ENCODE measurements around the gene NME2.

Gene NME2

DNA sequence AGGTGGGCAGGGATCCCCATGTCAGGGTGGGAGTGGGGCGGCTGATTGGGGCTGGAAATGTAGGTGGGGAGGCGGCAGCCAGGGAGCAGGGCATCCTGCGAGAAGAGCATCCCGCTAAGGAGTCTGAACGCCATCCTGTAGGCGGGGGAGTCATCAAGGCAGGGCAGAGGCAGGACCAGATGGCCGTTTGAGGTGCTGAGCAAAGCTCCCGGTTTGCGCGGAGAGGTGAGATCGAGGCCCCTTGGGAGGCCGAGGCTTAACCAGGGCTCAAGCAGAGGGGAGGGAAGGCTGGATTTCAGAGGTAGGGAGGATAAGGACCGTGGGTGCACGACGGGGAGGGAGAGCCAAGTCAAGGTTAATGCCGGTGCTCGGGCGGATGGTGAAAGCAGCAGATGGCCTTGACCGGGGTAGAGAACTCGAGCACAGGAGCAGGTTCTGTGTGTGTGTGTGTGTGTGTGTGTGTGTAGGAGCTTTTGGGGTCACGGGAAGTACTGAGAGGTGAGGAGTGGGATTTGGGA lies 472 bp upstream of the NME2 start (continued):
- TF ChIP-seq KLF7 (tag by site-specific recombination; IDR thresholded peaks at IDR 0.05; ENCODE audit: borderline replicate concordance) (peak; percentile 63), ZIC2 (tag by site-specific recombination; IDR thresholded peaks at IDR 0.05) (peak; percentile 6; the same call in 1 of the 2 replicates), ZNF623 (tag by site-specific recombination; IDR thresholded peaks at IDR 0.05) (peak; percentile 21; the same call in 1 of the 2 replicates), ZNF37A (tag by site-specific recombination; IDR thresholded peaks at IDR 0.05) (no peak), ZNF416 (tag by site-specific recombination; IDR thresholded peaks at IDR 0.05) (no peak), ZNF843 (tag by site-specific recombination; IDR thresholded peaks at IDR 0.05) (peak; percentile 66), ZNF23 (tag by site-specific recombination; IDR thresholded peaks at IDR 0.05; ENCODE audit: borderline replicate concordance) (no peak), ZNF48 (tag by site-specific recombination; IDR thresholded peaks at IDR 0.05) (no peak), ZFP3 (tag by site-specific recombination; IDR thresholded peaks at IDR 0.05; ENCODE audit: low read depth) (no peak), ZFHX2 (tag by site-specific recombination; conservative IDR thresholded peaks at IDR 0.05) (peak; percentile 86), ZNF830 (tag by site-specific recombination; IDR thresholded peaks at IDR 0.05; ENCODE audit: low read depth) (no peak), GLI4 (tag by site-specific recombination; IDR thresholded peaks at IDR 0.05) (peak; percentile 82), ZNF558 (tag by site-specific recombination; IDR thresholded peaks at IDR 0.05) (no peak), ZSCAN23 (tag by site-specific recombination; IDR thresholded peaks at IDR 0.05) (peak; percentile 53), ZNF433 (tag by site-specific recombination; IDR thresholded peaks at IDR 0.05; ENCODE audit: low read depth) (no peak), ZNF366 (tag by site-specific recombination; conservative IDR thresholded peaks at IDR 0.05) (peak; percentile 52; the same call in 1 of the 2 replicates), ZNF530 (tag by site-specific recombination; IDR thresholded peaks at IDR 0.05; ENCODE audit: low read depth) (no peak), FEZF1 (tag by site-specific recombination; IDR thresholded peaks at IDR 0.05) (0 out of 2 replicates have a peak, but pooled peaks have one; percentile 25), IKZF3 (tag by site-specific recombination; IDR thresholded peaks at IDR 0.05) (no peak), ZNF707 (tag by site-specific recombination; IDR thresholded peaks at IDR 0.05) (no peak; the same call in 1 of the 2 replicates), ZNF610 (tag by site-specific recombination; IDR thresholded peaks at IDR 0.05; ENCODE audit: borderline replicate concordance) (no peak; the same call in 1 of the 2 replicates), ZNF624 (tag by site-specific recombination; IDR thresholded peaks at IDR 0.05) (no peak; the same call in 1 of the 2 replicates), KLF8 (tag by site-specific recombination; IDR thresholded peaks at IDR 0.05) (peak; percentile 89), ZNF585B (tag by site-specific recombination; IDR thresholded peaks at IDR 0.05) (no peak), GLI2 (tag by site-specific recombination; IDR thresholded peaks at IDR 0.05; ENCODE audit: borderline replicate concordance, low read depth) (no peak; the same call in 1 of the 2 replicates), ZNF184 (tag by site-specific recombination; IDR thresholded peaks at IDR 0.05) (no peak), ZFP41 (tag by site-specific recombination; IDR thresholded peaks at IDR 0.05; ENCODE audit: borderline replicate concordance) (no peak), TRIM28 (IDR thresholded peaks at IDR 0.05; ENCODE audit: borderline replicate concordance, low read length) (0 out of 2 replicates have a peak, but pooled peaks have one; percentile 40), SCRT2 (tag by site-specific recombination; IDR thresholded peaks at IDR 0.05) (no peak; the same call in none of the 2 replicates), ZNF600 (tag by site-specific recombination; IDR thresholded peaks at IDR 0.05) (peak; percentile 99), ZNF239 (tag by site-specific recombination; IDR thresholded peaks at IDR 0.05) (peak; percentile 70)
- TF ChIP-seq, protein P1, sequence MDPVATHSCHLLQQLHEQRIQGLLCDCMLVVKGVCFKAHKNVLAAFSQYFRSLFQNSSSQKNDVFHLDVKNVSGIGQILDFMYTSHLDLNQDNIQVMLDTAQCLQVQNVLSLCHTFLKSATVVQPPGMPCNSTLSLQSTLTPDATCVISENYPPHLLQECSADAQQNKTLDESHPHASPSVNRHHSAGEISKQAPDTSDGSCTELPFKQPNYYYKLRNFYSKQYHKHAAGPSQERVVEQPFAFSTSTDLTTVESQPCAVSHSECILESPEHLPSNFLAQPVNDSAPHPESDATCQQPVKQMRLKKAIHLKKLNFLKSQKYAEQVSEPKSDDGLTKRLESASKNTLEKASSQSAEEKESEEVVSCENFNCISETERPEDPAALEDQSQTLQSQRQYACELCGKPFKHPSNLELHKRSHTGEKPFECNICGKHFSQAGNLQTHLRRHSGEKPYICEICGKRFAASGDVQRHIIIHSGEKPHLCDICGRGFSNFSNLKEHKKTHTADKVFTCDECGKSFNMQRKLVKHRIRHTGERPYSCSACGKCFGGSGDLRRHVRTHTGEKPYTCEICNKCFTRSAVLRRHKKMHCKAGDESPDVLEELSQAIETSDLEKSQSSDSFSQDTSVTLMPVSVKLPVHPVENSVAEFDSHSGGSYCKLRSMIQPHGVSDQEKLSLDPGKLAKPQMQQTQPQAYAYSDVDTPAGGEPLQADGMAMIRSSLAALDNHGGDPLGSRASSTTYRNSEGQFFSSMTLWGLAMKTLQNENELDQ (tag by site-specific recombination; IDR thresholded peaks at IDR 0.05; ENCODE audit: low read depth): no peak
- TF ChIP-seq, protein P2, sequence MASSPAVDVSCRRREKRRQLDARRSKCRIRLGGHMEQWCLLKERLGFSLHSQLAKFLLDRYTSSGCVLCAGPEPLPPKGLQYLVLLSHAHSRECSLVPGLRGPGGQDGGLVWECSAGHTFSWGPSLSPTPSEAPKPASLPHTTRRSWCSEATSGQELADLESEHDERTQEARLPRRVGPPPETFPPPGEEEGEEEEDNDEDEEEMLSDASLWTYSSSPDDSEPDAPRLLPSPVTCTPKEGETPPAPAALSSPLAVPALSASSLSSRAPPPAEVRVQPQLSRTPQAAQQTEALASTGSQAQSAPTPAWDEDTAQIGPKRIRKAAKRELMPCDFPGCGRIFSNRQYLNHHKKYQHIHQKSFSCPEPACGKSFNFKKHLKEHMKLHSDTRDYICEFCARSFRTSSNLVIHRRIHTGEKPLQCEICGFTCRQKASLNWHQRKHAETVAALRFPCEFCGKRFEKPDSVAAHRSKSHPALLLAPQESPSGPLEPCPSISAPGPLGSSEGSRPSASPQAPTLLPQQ (tag by site-specific recombination; IDR thresholded peaks at IDR 0.05): no peak
- TF ChIP-seq, protein P3, sequence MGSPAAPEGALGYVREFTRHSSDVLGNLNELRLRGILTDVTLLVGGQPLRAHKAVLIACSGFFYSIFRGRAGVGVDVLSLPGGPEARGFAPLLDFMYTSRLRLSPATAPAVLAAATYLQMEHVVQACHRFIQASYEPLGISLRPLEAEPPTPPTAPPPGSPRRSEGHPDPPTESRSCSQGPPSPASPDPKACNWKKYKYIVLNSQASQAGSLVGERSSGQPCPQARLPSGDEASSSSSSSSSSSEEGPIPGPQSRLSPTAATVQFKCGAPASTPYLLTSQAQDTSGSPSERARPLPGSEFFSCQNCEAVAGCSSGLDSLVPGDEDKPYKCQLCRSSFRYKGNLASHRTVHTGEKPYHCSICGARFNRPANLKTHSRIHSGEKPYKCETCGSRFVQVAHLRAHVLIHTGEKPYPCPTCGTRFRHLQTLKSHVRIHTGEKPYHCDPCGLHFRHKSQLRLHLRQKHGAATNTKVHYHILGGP (tag by site-specific recombination; IDR thresholded peaks at IDR 0.05): no peak
- TF ChIP-seq, protein P4, sequence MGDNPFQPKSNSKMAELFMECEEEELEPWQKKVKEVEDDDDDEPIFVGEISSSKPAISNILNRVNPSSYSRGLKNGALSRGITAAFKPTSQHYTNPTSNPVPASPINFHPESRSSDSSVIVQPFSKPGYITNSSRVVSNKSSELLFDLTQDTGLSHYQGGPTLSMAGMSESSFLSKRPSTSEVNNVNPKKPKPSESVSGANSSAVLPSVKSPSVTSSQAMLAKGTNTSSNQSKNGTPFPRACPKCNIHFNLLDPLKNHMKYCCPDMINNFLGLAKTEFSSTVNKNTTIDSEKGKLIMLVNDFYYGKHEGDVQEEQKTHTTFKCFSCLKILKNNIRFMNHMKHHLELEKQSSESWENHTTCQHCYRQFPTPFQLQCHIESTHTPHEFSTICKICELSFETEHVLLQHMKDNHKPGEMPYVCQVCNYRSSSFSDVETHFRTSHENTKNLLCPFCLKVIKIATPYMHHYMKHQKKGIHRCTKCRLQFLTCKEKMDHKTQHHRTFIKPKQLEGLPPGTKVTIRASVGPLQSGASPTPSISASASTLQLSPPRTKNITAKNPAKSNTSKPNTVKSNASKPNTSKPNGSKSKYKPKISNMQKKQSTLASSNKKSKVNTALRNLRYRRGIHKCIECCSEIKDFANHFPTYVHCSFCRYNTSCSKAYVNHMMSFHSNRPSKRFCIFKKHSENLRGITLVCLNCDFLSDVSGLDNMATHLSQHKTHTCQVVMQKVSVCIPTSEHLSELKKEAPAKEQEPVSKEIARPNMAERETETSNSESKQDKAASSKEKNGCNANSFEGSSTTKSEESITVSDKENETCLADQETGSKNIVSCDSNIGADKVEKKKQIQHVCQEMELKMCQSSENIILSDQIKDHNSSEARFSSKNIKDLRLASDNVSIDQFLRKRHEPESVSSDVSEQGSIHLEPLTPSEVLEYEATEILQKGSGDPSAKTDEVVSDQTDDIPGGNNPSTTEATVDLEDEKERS (tag by site-specific recombination; IDR thresholded peaks at IDR 0.05): no peak
